K562 (cell line): ENCODE data around the gene TRRAP. TPM values are rescaled to one million over a fixed set of nuclear protein-coding genes. Genes with fewer than 3 reads are reported as not detected.

Experiments used
- ATAC-seq: fragments of 200-7000 bp; cut with Tn5 transposase; 3 replicates; pipeline ENCODE4 v1.9.1; 2020; ENCODE audit warnings: moderate library complexity
- BruUV-seq: library from RNA; stranded (reverse); fragments of 400-500 nt; replicated peaks from 2 replicates; lab custom pipeline; 2021; lab: Mats Ljungman, UMichigan
- CTCF ChIA-PET: fragments of 300-600 bp; formaldehyde crosslinking; extraction: SDS; loops from one replicate; lab custom pipeline; 2021; ENCODE audit warnings: low intra/inter-chr PET ratio; lab: Yijun Ruan, JAX
- POLR2A ChIA-PET: fragments of 300-600, 350-650 bp; sonication (Branson Sonifier 250); formaldehyde crosslinking; extraction: SDS; loops from one replicate; lab custom pipeline; 2021; ENCODE audit warnings: antibody characterized with exemption, inconsistent platforms; lab: Yijun Ruan, JAX
- DNase-seq, 4 experiments: peaks; one replicate each; pipeline versions ENCODE4 v3.0.0 to v3.0.0-alpha.2; 2011 to 2018; ENCODE audit warnings: low spot score in 3 of 4, mixed read lengths in 3 of 4; ENCODE audit errors: extremely low read depth in 1 of 4
- FAIRE-seq: peaks from 2 replicates; lab custom pipeline; 2011; peaks lifted over from hg19 to GRCh38; lab: Jason Lieb, UNC
- H2AFZ ChIP-seq: 2 replicates; pipeline ENCODE4 v1.6.0; 2011; ENCODE audit warnings: low read depth, low read length, control low read depth, inconsistent platforms
- H3K27ac ChIP-seq: fragments of 200-600 bp; 3 replicates; pipeline ENCODE4 v1.8.0; 2011; ENCODE audit warnings: low read depth, mild to moderate bottlenecking, control low read depth, inconsistent platforms, low read length, moderate library complexity, mixed read lengths; ENCODE audit errors: extremely low read depth
- H3K27me3 ChIP-seq, 2 experiments: fragments of 300-600 bp in 1 of 2; 2 replicates in 1 of 2; 3 replicates in 1 of 2; pipeline versions ENCODE4 v1.6.0 to v1.8.0; 2011; ENCODE audit warnings: inconsistent platforms in 2 of 2, low read length in 2 of 2, mild to moderate bottlenecking in 1 of 2, mixed read lengths in 1 of 2, moderate library complexity in 1 of 2; ENCODE audit not compliant: control insufficient read depth in 2 of 2, insufficient read depth in 2 of 2
- H3K36me3 ChIP-seq: fragments of 300-600 bp; 3 replicates; pipeline ENCODE4 v1.8.0; 2011; ENCODE audit warnings: mild to moderate bottlenecking, low read length, inconsistent platforms; ENCODE audit not compliant: control insufficient read depth, insufficient read depth
- H3K4me1 ChIP-seq, 2 experiments: fragments of 200-600 bp in 1 of 2; replicated peaks in 1 of 2; 2 replicates in 1 of 2; 3 replicates in 1 of 2; pipeline versions ENCODE4 v1.5.1 to v1.8.0; 2011; ENCODE audit warnings: inconsistent platforms in 2 of 2, low read length in 2 of 2, mild to moderate bottlenecking in 1 of 2, mixed read lengths in 1 of 2, moderate library complexity in 1 of 2; ENCODE audit not compliant: control insufficient read depth in 2 of 2, insufficient read depth in 2 of 2
- H3K4me2 ChIP-seq: 2 replicates; pipeline ENCODE4 v1.6.1; 2011; ENCODE audit warnings: low read length, control low read depth, inconsistent platforms, mixed read lengths; ENCODE audit not compliant: insufficient read depth
- H3K4me3 ChIP-seq: fragments of 200-600 bp; sonication (generic), shearing (Covaris generic); 2 replicates; pipeline ENCODE4 v1.5.1; 2016; ENCODE audit warnings: control low read depth, inconsistent platforms
- H3K79me2 ChIP-seq: fragments of 200-600 bp; 3 replicates; pipeline ENCODE4 v1.8.0; 2011; ENCODE audit warnings: low read length, inconsistent platforms; ENCODE audit not compliant: control insufficient read depth, insufficient read depth
- H3K9ac ChIP-seq, 2 experiments: 2 replicates each; pipeline versions ENCODE4 v1.6.0 to v1.6.1; 2011; ENCODE audit warnings: low read depth in 2 of 2, low read length in 2 of 2, control low read depth in 1 of 2, inconsistent platforms in 1 of 2, mild to moderate bottlenecking in 1 of 2, mixed read lengths in 1 of 2; ENCODE audit not compliant: insufficient read depth in 1 of 2
- H3K9me1 ChIP-seq: one replicate; pipeline ENCODE4 v1.6.0; 2011; ENCODE audit warnings: inconsistent platforms, mild to moderate bottlenecking, low read length, moderate library complexity; ENCODE audit not compliant: control insufficient read depth, insufficient read depth
- H3K9me3 ChIP-seq: replicated peaks from 2 replicates; pipeline ENCODE4 v1.5.1; 2011; ENCODE audit warnings: low read depth, low read length, inconsistent platforms; ENCODE audit not compliant: control insufficient read depth, insufficient read depth
- H4K20me1 ChIP-seq: replicated peaks from 2 replicates; pipeline ENCODE4 v1.6.1; 2011; ENCODE audit warnings: low read length, inconsistent platforms, mixed read lengths; ENCODE audit not compliant: control insufficient read depth, insufficient read depth
- DEAF1 ChIP-seq: fragments of 450-650 bp; formaldehyde crosslinking; IDR thresholded peaks from 2 replicates; pipeline ENCODE4 v1.4.0; 2020; ENCODE audit warnings: mild to moderate bottlenecking, moderate library complexity
- FUS ChIP-seq: fragments of 200-400 bp; formaldehyde crosslinking; optimal IDR thresholded peaks from 2 replicates; pipeline ENCODE3; 2017; ENCODE audit warnings: low read depth, low read length
- MCM7 ChIP-seq, 2 experiments: fragments of 450-650 bp; IDR thresholded peaks; 2 replicates each; pipeline ENCODE4 v1.6.1; 2016 to 2018
- MEIS2 ChIP-seq: fragments of 450-650 bp; IDR thresholded peaks from 2 replicates; pipeline ENCODE4 v1.6.1; 2014; ENCODE audit warnings: mild to moderate bottlenecking; ENCODE audit not compliant: partially characterized antibody
- NFE2 ChIP-seq: IDR thresholded peaks from 2 replicates; pipeline ENCODE4 v1.6.1; 2014; ENCODE audit warnings: antibody characterized with exemption, low read depth
- SFPQ ChIP-seq: fragments of 200-400 bp; formaldehyde crosslinking; IDR thresholded peaks from 2 replicates; pipeline ENCODE4 v1.6.1; 2017; ENCODE audit warnings: mild to moderate bottlenecking, low read depth, low read length, moderate library complexity
- SMARCE1 ChIP-seq: fragments of 450-650 bp; IDR thresholded peaks from 2 replicates; pipeline ENCODE4 v1.7.1; 2016; ENCODE audit warnings: mild to moderate bottlenecking
- ZNF121 ChIP-seq: sonication (generic); formaldehyde crosslinking; conservative IDR thresholded peaks from 2 replicates; pipeline ENCODE4 v1.8.0; 2022; ENCODE audit warnings: missing genetic modification reagents
- WGBS: fragments of 100-300 bp; shearing (Covaris generic); methylation state at CpG from one replicate; pipeline ENCODE4 v1.1.6; 2016; ENCODE audit warnings: low coverage, mixed read lengths; ENCODE audit not compliant: insufficient coverage; ENCODE audit errors: missing lambda C conversion rate; 5-methylcytosine and 5-hydroxymethylcytosine counted together
- in situ Hi-C: fragments of 300-500 bp; cut with MboI; formaldehyde crosslinking; loops from 4 replicates; pipeline ENCODE4 v1.15.0; 2018; ENCODE audit warnings: inconsistent platforms, mixed read lengths
- intact Hi-C: fragments of 100-400 bp; cut with micrococcal nuclease; formaldehyde crosslinking; loops from 2 replicates; pipeline ENCODE4 v1.14.2; 2022
- polyA plus RNA-seq, 8 experiments: library from polyadenylated mRNA; depleted of rRNA in 4 of 8; stranded (reverse) in 5 of 8; unstranded in 3 of 8; fragments of >200 nt; fragmentation: Nextera tagmentation in 2 of 8; fragmentation: Illumina TruSeq in 1 of 8; extraction: Ambion mirVana in 2 of 8; extraction: Trizol in 1 of 8; gene quantifications; 2 replicates each; pipeline versions ENCODE4 v1.2.1 to v1.2.3, GENCODE V29; 2011 to 2014; ENCODE audit warnings: inconsistent platforms in 1 of 8, missing spikeins in 1 of 8
- total RNA-seq, 7 experiments: library from RNA; depleted of rRNA in 6 of 7; stranded (reverse); fragments of >200 nt in 6 of 7; fragmentation: Illumina TruSeq in 2 of 7; extraction: Trizol in 2 of 7; gene quantifications; 2 replicates each; pipeline versions ENCODE4 v1.2.1 to v1.2.3, GENCODE V29; 2011 to 2021; ENCODE audit warnings: low replicate concordance in 1 of 7

TRRAP gene
- total and polyA plus RNA-seq, 9 of the 15 experiments (the other 6 are each of a cell fraction or from before 2014, with no cell fraction given) = 1.3 to 47.2 (median 9.7) TPM

GRCh38 chr7:99046722-99047121, 168.4 kb downstream of the TRRAP start:
- Histone ChIP-seq H3K79me2 (no peaks in the 10 kb centered on the region), H3K9me3 (no peaks in the 10 kb centered on the region), H4K20me1 (no peaks in the 10 kb centered on the region), H3K9me1 (peaks cover 3% of the 10 kb centered on the region), H2AFZ (no peak overlapping the region), H3K27ac (no peak overlapping the region), H3K36me3 (peaks cover 84% of the 10 kb centered on the region), H3K27me3 (no peaks in the 10 kb centered on the region), H3K4me1 (0 out of 5 replicates have a peak, but pooled peaks cover 0 to 3% of the 10 kb centered on the region in 2 experiments), H3K4me2 (no peak overlapping the region), H3K4me3 (no peak overlapping the region), H3K9ac (no peak overlapping the region)
- no TSS peak for BruUV-seq
- TF ChIP-seq SFPQ = no peak
- no peak for ATAC-seq
- in situ Hi-C loops = no loop called here
- FAIRE-seq = no peak
- WGBS = 98% methylated on average over 7 of the region's 8 CpGs
- ChIA-PET CTCF (no interaction called here), POLR2A (interaction anchor here (0.7 kb wide), 1 partner anchor 124 kb away, joined by 3 read pairs; no protein-coding TSS in a partner anchor)
- DNase-seq = no peak
- intact Hi-C loops = no loop called here

DNA sequence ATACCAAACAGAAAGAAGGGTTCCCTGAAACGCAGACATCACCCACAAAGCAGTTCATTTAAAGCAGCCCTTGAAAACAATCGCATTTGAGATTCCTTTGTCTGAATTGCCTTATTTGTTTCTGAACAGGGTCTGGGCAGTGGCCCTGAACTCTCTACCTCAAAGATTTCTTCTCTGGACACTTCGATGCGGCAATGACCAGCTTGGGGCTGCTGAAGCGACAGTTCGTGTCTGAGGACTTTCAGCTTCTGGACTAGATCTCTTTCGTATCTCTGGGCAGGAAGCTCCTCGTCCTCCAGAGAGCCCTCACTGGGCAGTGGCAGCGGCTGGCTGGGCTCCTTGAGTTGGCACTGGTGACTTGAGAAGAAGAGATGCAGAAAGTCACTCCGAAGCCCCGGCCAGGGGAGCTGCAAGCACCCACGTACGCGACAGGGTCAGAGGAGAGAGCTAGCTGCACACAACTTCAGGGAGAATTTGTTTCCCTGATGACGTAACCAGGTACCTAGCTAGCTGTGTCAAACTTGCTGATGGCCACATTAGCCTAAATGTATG, 169.3 kb downstream of the TRRAP start:
- H3K9me3 ChIP-seq = no peaks in the 10 kb centered on the region
- peaks cover 87% of the 10 kb centered on the region for H3K36me3 ChIP-seq
- H3K4me3 ChIP-seq = no peak overlapping the region
- ATAC-seq (no peak), FAIRE-seq (no peak), DNase-seq (no peak)
- no peaks in the 10 kb centered on the region for H4K20me1 ChIP-seq
- H3K9me1 ChIP-seq = peaks cover 3% of the 10 kb centered on the region
- H2AFZ ChIP-seq = no peak overlapping the region
- H3K9ac ChIP-seq = no peak overlapping the region
- no peak overlapping the region for H3K4me2 ChIP-seq
- ChIA-PET POLR2A (interaction anchor here (0.7 kb wide), 2 partner anchors 23 to 125 kb away, joined by 3 read pairs; no protein-coding TSS in a partner anchor), CTCF (no interaction called here)
- no peaks in the 10 kb centered on the region for H3K27me3 ChIP-seq
- intact Hi-C loops (no loop called here), in situ Hi-C loops (no loop called here)
- H3K27ac ChIP-seq = no peak overlapping the region
- H3K79me2 ChIP-seq = no peaks in the 10 kb centered on the region
- H3K4me1 ChIP-seq = 0 out of 5 replicates have a peak, but pooled peaks cover 0 to 3% of the 10 kb centered on the region in 2 experiments
- WGBS = 94% methylated on average over 15 of the region's 15 CpGs
- no TSS peak for BruUV-seq
- no peak for TF ChIP-seq MEIS2
- TF ChIP-seq SMARCE1 = no peak
- TF ChIP-seq ZNF121 (CRISPR knock-in tag) = no peak
- no peak for TF ChIP-seq DEAF1 (CRISPR knock-in tag)
- TF ChIP-seq FUS = no peak
- TF ChIP-seq MCM7 (IDR thresholded peaks at IDR 0.05) = no peak
- TF ChIP-seq NFE2 = no peak
